ENCODE data around the gene MASP2.

DNA sequence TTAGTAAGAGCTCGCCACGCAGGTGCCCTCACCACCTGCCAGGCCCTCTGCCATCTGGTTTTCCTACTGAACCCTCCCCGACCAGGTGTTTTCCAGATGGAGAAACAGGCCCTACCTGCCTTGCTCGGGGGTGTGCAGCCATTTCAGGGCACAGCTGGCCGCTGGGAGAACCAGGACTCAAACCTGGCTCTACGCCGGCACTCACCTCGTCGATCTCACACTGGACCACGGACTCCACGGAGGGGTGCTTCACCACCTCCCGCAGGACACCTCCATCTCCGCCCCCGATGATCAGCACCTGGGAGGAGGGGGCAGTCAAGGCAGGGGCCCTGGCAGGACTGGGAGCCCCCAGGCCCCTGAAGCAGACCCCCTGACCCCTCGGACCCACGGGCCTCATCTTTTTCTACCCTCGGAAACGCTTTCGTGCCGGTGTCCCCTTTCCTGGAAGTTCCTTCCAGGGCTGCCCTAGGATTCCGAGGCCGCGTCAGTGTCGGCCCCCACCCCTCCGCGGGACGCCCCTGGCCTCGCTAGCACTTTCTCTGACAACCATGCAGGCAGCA, 11.6 kb upstream of the MASP2 start:
- no peak for TF ChIP-seq POLR2AphosphoS5 (IDR thresholded peaks at IDR 0.05; ENCODE audit: low read depth, low read length)
- TF ChIP-seq SIN3A (IDR thresholded peaks at IDR 0.05; ENCODE audit: borderline replicate concordance, insufficient read depth, low read length), result no peak
- TF ChIP-seq, protein P1, sequence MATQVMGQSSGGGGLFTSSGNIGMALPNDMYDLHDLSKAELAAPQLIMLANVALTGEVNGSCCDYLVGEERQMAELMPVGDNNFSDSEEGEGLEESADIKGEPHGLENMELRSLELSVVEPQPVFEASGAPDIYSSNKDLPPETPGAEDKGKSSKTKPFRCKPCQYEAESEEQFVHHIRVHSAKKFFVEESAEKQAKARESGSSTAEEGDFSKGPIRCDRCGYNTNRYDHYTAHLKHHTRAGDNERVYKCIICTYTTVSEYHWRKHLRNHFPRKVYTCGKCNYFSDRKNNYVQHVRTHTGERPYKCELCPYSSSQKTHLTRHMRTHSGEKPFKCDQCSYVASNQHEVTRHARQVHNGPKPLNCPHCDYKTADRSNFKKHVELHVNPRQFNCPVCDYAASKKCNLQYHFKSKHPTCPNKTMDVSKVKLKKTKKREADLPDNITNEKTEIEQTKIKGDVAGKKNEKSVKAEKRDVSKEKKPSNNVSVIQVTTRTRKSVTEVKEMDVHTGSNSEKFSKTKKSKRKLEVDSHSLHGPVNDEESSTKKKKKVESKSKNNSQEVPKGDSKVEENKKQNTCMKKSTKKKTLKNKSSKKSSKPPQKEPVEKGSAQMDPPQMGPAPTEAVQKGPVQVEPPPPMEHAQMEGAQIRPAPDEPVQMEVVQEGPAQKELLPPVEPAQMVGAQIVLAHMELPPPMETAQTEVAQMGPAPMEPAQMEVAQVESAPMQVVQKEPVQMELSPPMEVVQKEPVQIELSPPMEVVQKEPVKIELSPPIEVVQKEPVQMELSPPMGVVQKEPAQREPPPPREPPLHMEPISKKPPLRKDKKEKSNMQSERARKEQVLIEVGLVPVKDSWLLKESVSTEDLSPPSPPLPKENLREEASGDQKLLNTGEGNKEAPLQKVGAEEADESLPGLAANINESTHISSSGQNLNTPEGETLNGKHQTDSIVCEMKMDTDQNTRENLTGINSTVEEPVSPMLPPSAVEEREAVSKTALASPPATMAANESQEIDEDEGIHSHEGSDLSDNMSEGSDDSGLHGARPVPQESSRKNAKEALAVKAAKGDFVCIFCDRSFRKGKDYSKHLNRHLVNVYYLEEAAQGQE (IDR thresholded peaks at IDR 0.05; ENCODE audit: insufficient read depth in 1 of 2, low read depth in 2 of 2, low read length in 2 of 2), result no peak
